ENCODE results near the gene AGPS.

DNA sequence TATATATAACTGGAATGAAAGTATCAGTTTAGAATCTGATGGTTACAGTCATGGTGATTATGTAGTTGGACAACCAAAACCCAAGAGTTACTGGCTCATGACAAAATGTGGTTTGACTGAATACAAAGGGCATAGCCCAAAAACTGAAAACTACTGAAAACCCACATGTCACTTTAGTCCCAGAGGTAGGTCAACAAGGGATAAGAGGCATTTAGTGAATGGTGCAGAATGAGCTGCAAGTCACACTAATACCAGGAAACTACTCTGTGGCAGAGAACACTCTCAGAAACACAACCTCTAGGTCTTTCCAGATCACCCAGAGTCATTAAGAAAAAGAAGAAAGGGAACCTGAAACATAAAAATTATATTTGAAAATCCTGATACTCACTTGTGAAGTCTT lies 154.5 kb downstream of the AGPS start:
- TF ChIP-seq EZH2 (IDR thresholded peaks at IDR 0.05; ENCODE audit: borderline replicate concordance, low read depth, low read length, poor library complexity, severe bottlenecking), result no peak
- TF ChIP-seq, protein P1, sequence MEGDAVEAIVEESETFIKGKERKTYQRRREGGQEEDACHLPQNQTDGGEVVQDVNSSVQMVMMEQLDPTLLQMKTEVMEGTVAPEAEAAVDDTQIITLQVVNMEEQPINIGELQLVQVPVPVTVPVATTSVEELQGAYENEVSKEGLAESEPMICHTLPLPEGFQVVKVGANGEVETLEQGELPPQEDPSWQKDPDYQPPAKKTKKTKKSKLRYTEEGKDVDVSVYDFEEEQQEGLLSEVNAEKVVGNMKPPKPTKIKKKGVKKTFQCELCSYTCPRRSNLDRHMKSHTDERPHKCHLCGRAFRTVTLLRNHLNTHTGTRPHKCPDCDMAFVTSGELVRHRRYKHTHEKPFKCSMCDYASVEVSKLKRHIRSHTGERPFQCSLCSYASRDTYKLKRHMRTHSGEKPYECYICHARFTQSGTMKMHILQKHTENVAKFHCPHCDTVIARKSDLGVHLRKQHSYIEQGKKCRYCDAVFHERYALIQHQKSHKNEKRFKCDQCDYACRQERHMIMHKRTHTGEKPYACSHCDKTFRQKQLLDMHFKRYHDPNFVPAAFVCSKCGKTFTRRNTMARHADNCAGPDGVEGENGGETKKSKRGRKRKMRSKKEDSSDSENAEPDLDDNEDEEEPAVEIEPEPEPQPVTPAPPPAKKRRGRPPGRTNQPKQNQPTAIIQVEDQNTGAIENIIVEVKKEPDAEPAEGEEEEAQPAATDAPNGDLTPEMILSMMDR (conservative IDR thresholded peaks at IDR 0.05; ENCODE audit: low read depth, low read length), result no peak
